Left lung (tissue), 10 donors: Measurements from ENCODE around the gene SYT8. TPM values are rescaled to one million over a fixed set of nuclear protein-coding genes. Genes with fewer than 3 reads are reported as not detected.

Experiments used
- ATAC-seq: fragments of 200-7000 bp; cut with Tn5 transposase; one replicate; pipeline ENCODE4 v1.9.1; 2020; ENCODE audit warnings: moderate library complexity
- DNase-seq, 4 donors: peaks; one replicate each; pipeline ENCODE4 v3.0.0-alpha.2; 2013 to 2020
- H3K27ac ChIP-seq, 2 donors: fragments of 200-600 bp; sonication (generic) in 1 of 2; one replicate each; pipeline versions ENCODE4 v1.5.0 to v1.8.0; 2020 to 2021
- H3K27me3 ChIP-seq, 2 donors: fragments of 200-600 bp; sonication (generic) in 1 of 2; one replicate each; pipeline versions ENCODE4 v1.5.0 to v1.8.0; 2020 to 2021
- H3K36me3 ChIP-seq, 2 donors: fragments of 200-600 bp; sonication (generic) in 1 of 2; one replicate each; pipeline versions ENCODE4 v1.5.0 to v1.8.0; 2020 to 2021
- H3K4me1 ChIP-seq, 2 donors: fragments of 200-600 bp; one replicate each; pipeline ENCODE4 v1.8.0; 2021
- H3K4me3 ChIP-seq, 2 donors: fragments of 200-600 bp; sonication (generic) in 1 of 2; one replicate each; pipeline versions ENCODE4 v1.5.0 to v1.8.0; 2020 to 2021; ENCODE audit warnings: mild to moderate bottlenecking in 1 of 2
- H3K9me3 ChIP-seq, 2 donors: fragments of 200-600 bp; sonication (generic) in 1 of 2; one replicate each; pipeline versions ENCODE4 v1.5.0 to v1.8.0; 2020 to 2021
- CTCF ChIP-seq, 2 donors: fragments of 200-600 bp; sonication (generic) in 1 of 2; IDR thresholded peaks; one replicate each; pipeline versions ENCODE4 v1.5.0 to v1.8.0; 2021; ENCODE audit warnings: antibody characterized with exemption in 2 of 2
- intact Hi-C, 2 donors: fragments of 100-400 bp; cut with DNase I; formaldehyde crosslinking; loops; one replicate each; pipeline versions ENCODE4 v1.11.2 to v1.14.2; 2022
- polyA plus RNA-seq, 6 donors: library from polyadenylated mRNA; unstranded; fragments of 120-200 nt; gene quantifications; one replicate each; pipeline ENCODE4 v1.2.1, GENCODE V29; 2013; ENCODE audit not compliant: insufficient read length in 6 of 6
- total RNA-seq, 2 donors: library from RNA; stranded (reverse); fragmentation: NEBNext Ultra II Directional; extraction: Animal tissue kit (Norgen Biotek cat#: 25700); gene quantifications; one replicate each; pipeline ENCODE4 v1.2.1, GENCODE V29; 2021
- donor health status: DM: no; HTN: yes; CAD: no.
- donor health status: DM: no; HTN: no; CAD: no.

Gene SYT8
- total and polyA plus RNA-seq, 8 donors: 0.21 to 8.8 (median 1.1) TPM

GRCh38 chr11:1823376-1824220, 11.2 kb upstream of the SYT8 start:
- no peak overlapping the region for H3K27ac ChIP-seq
- ATAC-seq: no peak
- peaks cover 0 to 38% of the 10 kb centered on the region in 2 donors for H3K27me3 ChIP-seq
- TF ChIP-seq CTCF (IDR thresholded peaks at IDR 0.05): no peak
- DNase-seq: peak in 1 of 4 donors; percentile 61
- H3K4me1 ChIP-seq: peaks cover 18 to 33% of the 10 kb centered on the region in 2 donors
- H3K9me3 ChIP-seq: peaks cover 0 to 7% of the 10 kb centered on the region in 2 donors
- H3K4me3 ChIP-seq: no peak overlapping the region
- H3K36me3 ChIP-seq: no peaks in the 10 kb centered on the region
- intact Hi-C loops: no loop called here

- intact Hi-C loops: no loop called here
- no peak overlapping the region for H3K27ac ChIP-seq
- peaks cover 0 to 47% of the 10 kb centered on the region in 2 donors for H3K27me3 ChIP-seq
- no peak for TF ChIP-seq CTCF (IDR thresholded peaks at IDR 0.05)
- H3K9me3 ChIP-seq: no peaks in the 10 kb centered on the region
- H3K4me1 ChIP-seq: peaks cover 21 to 36% of the 10 kb centered on the region in 2 donors
- no peaks in the 10 kb centered on the region for H3K36me3 ChIP-seq
- DNase-seq (no peak), ATAC-seq (no peak)
- no peak overlapping the region for H3K4me3 ChIP-seq
These were observed 10.4 kb upstream of the SYT8 start for GRCh38 chr11:1824221-1825038.

- H3K27ac ChIP-seq: no peak overlapping the region
- H3K27me3 ChIP-seq: peaks cover 0 to 53% of the 10 kb centered on the region in 2 donors
- peaks cover 23 to 40% of the 10 kb centered on the region in 2 donors for H3K4me1 ChIP-seq
- no peaks in the 10 kb centered on the region for H3K9me3 ChIP-seq
- H3K4me3 ChIP-seq: no peak overlapping the region
- ATAC-seq (peak; percentile 59), DNase-seq (peak in 3 of 4 donors; percentile 54 to 93 (median 72))
- H3K36me3 ChIP-seq: no peaks in the 10 kb centered on the region
- intact Hi-C loops: no loop called here
- peak; percentile 26 to 56 for TF ChIP-seq CTCF (IDR thresholded peaks at IDR 0.05)
These were observed 9.6 kb upstream of the SYT8 start for GRCh38 chr11:1825039-1825740.

- DNase-seq: peak in 1 of 4 donors; percentile 71
- Histone ChIP-seq H3K4me1 (peaks cover 28 to 48% of the 10 kb centered on the region in 2 donors), H3K27me3 (peaks cover 0 to 53% of the 10 kb centered on the region in 2 donors), H3K27ac (peak overlapping the region; percentile 49 to 57), H3K4me3 (no peak overlapping the region), H3K9me3 (no peaks in the 10 kb centered on the region), H3K36me3 (no peaks in the 10 kb centered on the region)
- TF ChIP-seq CTCF (IDR thresholded peaks at IDR 0.05): no peak
- no peak for ATAC-seq
- intact Hi-C loops: no loop called here
These were observed 8.9 kb upstream of the SYT8 start for GRCh38 chr11:1825785-1826451.
